ENCODE results near the gene TBX10.
A peak's percentile ranks its signal among the peaks of the same experiment; 100 is the strongest.
"Not testable (repeated sequence)": the region's sequence is repeated elsewhere in the genome, so short reads cannot be mapped to it uniquely, and the experiment has no call there.

Gene TBX10

GRCh38 chr11:67606492-67607295, 32.9 kb downstream of the TBX10 start, which contains the start of gene NDUFV1:
Gene NDUFV1 (plus strand): TSS chr11:67606936. CDS start chr11:67607005, 69 bp downstream.
- peak within 1 kb of the TSS; percentile 97 for H3K27ac Mint-ChIP-seq
- H3K4me3 Mint-ChIP-seq, result peak within 1 kb of the TSS; percentile 89
- no peaks in the 10 kb centered on the region for H3K27me3 Mint-ChIP-seq

GRCh38 chr11:67606093-67606491, 33.5 kb downstream of the TBX10 start:
- no peaks in the 10 kb centered on the region for H3K27me3 Mint-ChIP-seq
- H3K4me1 Mint-ChIP-seq, result peaks cover 19% of the 10 kb centered on the region
- H3K9me3 Mint-ChIP-seq, result no peaks in the 10 kb centered on the region
- H3K4me3 Mint-ChIP-seq, result peak overlapping the region; percentile 89
- peaks cover 1% of the 10 kb centered on the region for H3K36me3 Mint-ChIP-seq
- no peak overlapping the region for H3K27ac Mint-ChIP-seq

More at GRCh38 chr11:67606492-67607295, 32.9 kb downstream of the TBX10 start, which contains the start of gene NDUFV1:
- Mint-ChIP-seq H3K9me3 (no peaks in the 10 kb centered on the region), H3K4me1 (peaks cover 19% of the 10 kb centered on the region), H3K36me3 (peaks cover 1% of the 10 kb centered on the region)

DNA sequence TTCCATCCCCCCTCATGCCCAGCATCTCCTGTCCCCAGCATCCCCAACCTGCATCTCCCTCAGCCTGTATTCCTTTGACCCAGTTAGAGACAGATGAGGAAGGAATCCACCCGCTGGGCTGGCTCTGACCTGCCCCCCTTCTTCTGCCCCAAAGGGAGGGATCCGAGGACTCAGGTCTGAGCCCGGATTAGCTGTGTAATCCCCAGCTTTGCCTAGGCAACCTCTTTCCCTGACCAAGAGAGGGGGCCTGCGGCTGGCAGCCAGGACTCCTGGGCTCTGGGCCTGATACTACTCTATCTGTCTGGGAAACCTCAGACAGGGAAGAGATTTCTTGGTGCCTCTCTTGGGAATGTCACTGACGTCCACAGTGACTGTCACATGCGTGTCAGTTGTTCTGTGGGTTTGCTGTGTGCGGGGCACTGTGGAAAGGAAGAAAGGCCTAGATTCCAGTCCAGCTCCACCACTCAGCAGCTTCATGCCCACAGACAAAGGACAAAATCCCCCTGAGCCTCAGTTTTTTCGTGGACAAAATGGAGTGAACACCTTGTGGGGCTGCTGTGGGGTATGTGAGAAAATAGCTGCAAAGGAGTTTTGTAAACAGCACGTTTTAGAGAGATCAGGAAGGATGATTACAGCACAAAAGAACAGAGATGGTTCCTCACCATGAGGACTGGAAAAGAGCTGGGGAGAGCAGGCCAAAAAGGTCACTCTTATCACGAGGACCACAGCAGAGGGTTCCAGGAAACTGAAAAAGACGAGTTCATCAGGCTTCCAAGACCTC, 34.1 kb downstream of the TBX10 start:
- Mint-ChIP-seq H3K36me3 (peaks cover 1% of the 10 kb centered on the region), H3K4me3 (peak overlapping the region; percentile 73), H3K4me1 (peaks cover 20% of the 10 kb centered on the region), H3K9me3 (no peaks in the 10 kb centered on the region), H3K27me3 (peaks cover 2% of the 10 kb centered on the region), H3K27ac (peak overlapping the region; percentile 32)

DNA sequence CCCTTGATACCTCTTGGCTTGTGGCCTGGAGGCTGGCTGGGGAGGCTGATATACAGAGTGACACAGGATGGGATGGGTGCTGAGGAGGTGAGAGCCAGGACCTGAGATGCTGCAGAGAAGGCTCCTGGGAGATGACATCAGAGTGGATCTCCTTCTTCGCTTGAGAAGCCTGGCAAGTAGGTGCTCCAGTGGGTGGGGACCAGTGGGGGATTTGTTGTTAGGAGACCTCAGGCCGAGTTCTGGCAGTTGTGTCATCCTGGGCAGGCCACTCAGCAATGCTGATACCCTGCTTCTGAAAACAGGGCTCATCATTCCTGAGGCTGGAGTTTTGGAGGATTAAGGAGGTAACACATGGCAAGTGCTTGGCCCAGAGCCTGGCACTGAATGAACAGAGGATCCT, 34.7 kb downstream of the TBX10 start:
- H3K4me1 Mint-ChIP-seq, result peaks cover 24% of the 10 kb centered on the region
- H3K27me3 Mint-ChIP-seq, result peaks cover 4% of the 10 kb centered on the region
- no peaks in the 10 kb centered on the region for H3K9me3 Mint-ChIP-seq
- H3K4me3 Mint-ChIP-seq, result peak overlapping the region; percentile 56
- peaks cover 1% of the 10 kb centered on the region for H3K36me3 Mint-ChIP-seq
- peak overlapping the region; percentile 82 for H3K27ac Mint-ChIP-seq

GRCh38 chr11:67604119-67604518, 35.4 kb downstream of the TBX10 start:
- not testable (repeated sequence) for H3K9me3 Mint-ChIP-seq, H3K27me3 Mint-ChIP-seq, H3K36me3 Mint-ChIP-seq
- Mint-ChIP-seq H3K4me3 (peak overlapping the region; percentile 56), H3K4me1 (peaks cover 23% of the 10 kb centered on the region), H3K27ac (peak overlapping the region; percentile 82)

- Mint-ChIP-seq H3K4me1 (peaks cover 10% of the 10 kb centered on the region), H3K36me3 (peaks cover 1% of the 10 kb centered on the region), H3K27me3 (peaks cover 5% of the 10 kb centered on the region), H3K27ac (no peak overlapping the region), H3K9me3 (no peaks in the 10 kb centered on the region), H3K4me3 (no peak overlapping the region)
Observed at GRCh38 chr11:67601098-67601497, 38.5 kb downstream of the TBX10 start.

- Mint-ChIP-seq H3K27ac (no peak overlapping the region), H3K9me3 (no peaks in the 10 kb centered on the region), H3K4me1 (peaks cover 5% of the 10 kb centered on the region), H3K4me3 (no peak overlapping the region), H3K27me3 (peaks cover 5% of the 10 kb centered on the region), H3K36me3 (peaks cover 1% of the 10 kb centered on the region)
Observed at GRCh38 chr11:67600324-67601029, 39.1 kb downstream of the TBX10 start.

DNA sequence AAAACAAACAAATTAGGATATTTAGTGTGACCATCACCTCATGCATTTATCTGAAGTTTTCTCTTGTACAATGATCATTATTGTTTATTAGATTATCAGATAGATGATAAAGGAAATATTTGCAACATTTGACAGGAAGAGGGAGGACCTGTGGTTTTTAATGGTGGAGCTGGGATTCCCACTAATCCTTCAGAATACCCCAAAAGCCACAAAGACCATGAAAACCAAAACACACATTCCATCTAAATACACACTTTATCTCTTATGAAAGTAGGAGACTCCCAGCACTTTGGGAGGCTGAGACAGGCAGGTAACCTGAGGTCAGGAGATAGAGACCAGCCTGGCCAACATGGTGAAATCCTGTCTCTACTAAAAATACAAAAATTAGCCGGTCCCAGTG, 40.4 kb downstream of the TBX10 start:
- no peaks in the 10 kb centered on the region for H3K9me3 Mint-ChIP-seq
- H3K27me3 Mint-ChIP-seq, result peaks cover 5% of the 10 kb centered on the region
- no peak overlapping the region for H3K27ac Mint-ChIP-seq
- H3K4me3 Mint-ChIP-seq, result no peak overlapping the region
- no peaks in the 10 kb centered on the region for H3K36me3 Mint-ChIP-seq
- H3K4me1 Mint-ChIP-seq, result peaks cover 5% of the 10 kb centered on the region

- not testable (repeated sequence) for H3K27me3 Mint-ChIP-seq, H3K4me3 Mint-ChIP-seq, H3K4me1 Mint-ChIP-seq, H3K27ac Mint-ChIP-seq, H3K9me3 Mint-ChIP-seq, H3K36me3 Mint-ChIP-seq
Observed at GRCh38 chr11:67597963-67598362, 41.6 kb downstream of the TBX10 start.

GRCh38 chr11:67597458-67597857, 42.1 kb downstream of the TBX10 start:
- H3K27ac Mint-ChIP-seq, H3K4me1 Mint-ChIP-seq, H3K27me3 Mint-ChIP-seq, H3K36me3 Mint-ChIP-seq, H3K4me3 Mint-ChIP-seq, H3K9me3 Mint-ChIP-seq: not testable (repeated sequence)

DNA sequence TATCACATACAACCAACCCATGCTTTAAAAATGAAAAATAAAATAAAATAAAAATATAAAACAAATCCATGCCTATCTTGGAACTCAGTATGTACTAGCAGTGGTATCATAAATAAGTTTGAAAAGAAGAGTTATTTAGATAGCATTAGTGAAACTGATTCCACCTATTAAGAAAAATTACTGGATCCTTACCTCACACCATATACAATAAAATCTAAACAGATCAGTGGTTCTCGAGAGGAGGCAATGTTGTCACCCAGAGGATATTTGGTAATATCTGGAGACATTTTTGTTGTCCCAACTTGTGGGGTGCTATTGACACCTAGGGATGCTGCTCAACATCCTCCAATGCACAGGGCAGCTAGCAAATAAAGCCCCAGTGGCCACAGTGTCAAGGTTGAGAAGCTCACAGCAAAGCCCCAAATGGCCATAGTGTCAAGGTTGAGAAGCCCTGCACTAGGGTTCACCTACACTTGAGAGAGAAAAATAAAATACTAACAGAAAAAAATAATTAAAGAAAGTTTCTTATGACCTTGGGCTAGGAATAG, 42.7 kb downstream of the TBX10 start:
- Mint-ChIP-seq H3K27ac (peak overlapping the region; percentile 62), H3K36me3 (no peaks in the 10 kb centered on the region), H3K4me3 (no peak overlapping the region), H3K9me3 (no peaks in the 10 kb centered on the region), H3K4me1 (peaks cover 5% of the 10 kb centered on the region), H3K27me3 (peaks cover 5% of the 10 kb centered on the region)

- Mint-ChIP-seq H3K9me3 (no peaks in the 10 kb centered on the region), H3K27ac (no peak overlapping the region), H3K4me1 (no peaks in the 10 kb centered on the region), H3K4me3 (no peak overlapping the region), H3K36me3 (no peaks in the 10 kb centered on the region), H3K27me3 (no peaks in the 10 kb centered on the region)
Observed at GRCh38 chr11:67594480-67594879, 45.1 kb downstream of the TBX10 start.

DNA sequence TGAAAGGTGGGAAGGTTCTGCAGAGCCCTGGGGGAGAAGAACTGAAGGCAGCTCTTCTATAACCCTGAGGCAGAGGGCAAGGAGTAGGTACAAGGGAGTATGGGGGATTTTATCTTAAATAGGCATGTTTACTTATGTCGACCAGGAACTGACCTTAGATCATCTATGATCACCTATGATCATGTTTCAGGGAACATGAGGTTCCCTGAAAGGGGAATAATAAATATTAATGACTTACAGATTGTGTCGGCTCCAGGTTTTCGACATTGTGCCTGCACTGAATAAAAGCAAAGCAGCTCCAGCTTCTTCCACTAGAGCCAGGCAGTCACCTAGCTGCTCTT, 46.0 kb downstream of the TBX10 start:
- Mint-ChIP-seq H3K27me3 (no peaks in the 10 kb centered on the region), H3K4me1 (no peaks in the 10 kb centered on the region), H3K4me3 (no peak overlapping the region), H3K36me3 (no peaks in the 10 kb centered on the region), H3K9me3 (no peaks in the 10 kb centered on the region), H3K27ac (no peak overlapping the region)

DNA sequence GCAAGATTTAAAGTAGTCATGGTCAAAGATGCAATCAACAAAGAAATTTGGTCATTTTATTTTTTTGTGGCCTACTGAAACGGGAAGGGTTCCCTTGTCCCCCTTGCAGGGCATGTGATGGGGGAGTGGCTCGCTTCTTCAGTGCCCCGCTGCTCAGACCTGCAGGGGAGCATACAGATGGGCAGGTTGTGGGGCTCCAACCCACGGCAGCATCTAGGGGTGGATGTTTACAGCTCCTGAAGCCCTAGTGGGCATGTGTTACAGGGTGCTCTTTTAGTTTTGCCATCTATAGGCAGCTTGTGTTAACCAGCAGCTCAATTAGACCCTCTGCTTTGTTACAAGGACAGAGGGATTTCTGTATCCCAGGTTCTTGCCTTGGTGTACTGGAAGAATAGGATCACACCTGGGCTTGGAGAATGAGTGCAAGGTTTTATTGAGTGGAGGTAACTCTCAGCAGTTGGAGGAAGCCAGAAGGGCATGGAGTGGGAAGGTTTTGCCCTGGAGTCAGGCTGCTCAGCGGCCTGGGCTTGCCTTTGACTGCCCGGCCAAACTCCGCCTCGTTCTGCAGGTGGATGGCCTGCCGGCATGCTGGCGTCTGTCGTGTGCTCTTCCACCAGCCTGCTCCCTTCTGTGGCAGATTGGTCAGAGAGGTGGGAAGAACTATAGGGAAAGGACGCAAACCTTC, 46.5 kb downstream of the TBX10 start:
- no peaks in the 10 kb centered on the region for H3K27me3 Mint-ChIP-seq
- no peaks in the 10 kb centered on the region for H3K9me3 Mint-ChIP-seq
- H3K4me3 Mint-ChIP-seq, result no peak overlapping the region
- no peak overlapping the region for H3K27ac Mint-ChIP-seq
- H3K36me3 Mint-ChIP-seq, result no peaks in the 10 kb centered on the region
- H3K4me1 Mint-ChIP-seq, result no peaks in the 10 kb centered on the region

GRCh38 chr11:67588899-67589415, 50.6 kb downstream of the TBX10 start:
- not testable (repeated sequence) for H3K4me3 Mint-ChIP-seq, H3K27me3 Mint-ChIP-seq, H3K9me3 Mint-ChIP-seq
- H3K4me1 Mint-ChIP-seq, result peaks cover 14% of the 10 kb centered on the region
- H3K36me3 Mint-ChIP-seq, result peaks cover 10% of the 10 kb centered on the region
- peak overlapping the region; percentile 46 for H3K27ac Mint-ChIP-seq
